Measurements from ENCODE around the gene IRF2BP1.

GRCh38 chr19:45883586-45883880 lies 2.4 kb downstream of the IRF2BP1 start:
- TF ChIP-seq CTCF (IDR thresholded peaks at IDR 0.05) (no peak), POLR2A (IDR thresholded peaks at IDR 0.05) (no peak)
